Ovary (tissue), 3 donors: Measurements from ENCODE around the gene PTPRN.

Experiments
- EP300 ChIP-seq: sonication (generic); formaldehyde crosslinking; IDR thresholded peaks from one replicate; pipeline ENCODE4 v1.6.1; 2017; ENCODE audit warnings: antibody characterized with exemption
- POLR2A ChIP-seq: fragments of 450-650 bp; IDR thresholded peaks from one replicate; pipeline ENCODE4 v1.6.1; 2017; ENCODE audit warnings: antibody characterized with exemption, mild to moderate bottlenecking, moderate library complexity
- TF ChIP-seq, protein P1 (sequence below), 3 donors: fragments of 450-650 bp in 2 of 3; fragments of 200-600 bp in 1 of 3; IDR thresholded peaks; one replicate each; pipeline versions ENCODE4 v1.5.1 to v1.8.0; 2016 to 2022; ENCODE audit warnings: antibody characterized with exemption in 3 of 3, mild to moderate bottlenecking in 1 of 3
- donor health status: DM: no; HTN: no; CAD: no.

DNA sequence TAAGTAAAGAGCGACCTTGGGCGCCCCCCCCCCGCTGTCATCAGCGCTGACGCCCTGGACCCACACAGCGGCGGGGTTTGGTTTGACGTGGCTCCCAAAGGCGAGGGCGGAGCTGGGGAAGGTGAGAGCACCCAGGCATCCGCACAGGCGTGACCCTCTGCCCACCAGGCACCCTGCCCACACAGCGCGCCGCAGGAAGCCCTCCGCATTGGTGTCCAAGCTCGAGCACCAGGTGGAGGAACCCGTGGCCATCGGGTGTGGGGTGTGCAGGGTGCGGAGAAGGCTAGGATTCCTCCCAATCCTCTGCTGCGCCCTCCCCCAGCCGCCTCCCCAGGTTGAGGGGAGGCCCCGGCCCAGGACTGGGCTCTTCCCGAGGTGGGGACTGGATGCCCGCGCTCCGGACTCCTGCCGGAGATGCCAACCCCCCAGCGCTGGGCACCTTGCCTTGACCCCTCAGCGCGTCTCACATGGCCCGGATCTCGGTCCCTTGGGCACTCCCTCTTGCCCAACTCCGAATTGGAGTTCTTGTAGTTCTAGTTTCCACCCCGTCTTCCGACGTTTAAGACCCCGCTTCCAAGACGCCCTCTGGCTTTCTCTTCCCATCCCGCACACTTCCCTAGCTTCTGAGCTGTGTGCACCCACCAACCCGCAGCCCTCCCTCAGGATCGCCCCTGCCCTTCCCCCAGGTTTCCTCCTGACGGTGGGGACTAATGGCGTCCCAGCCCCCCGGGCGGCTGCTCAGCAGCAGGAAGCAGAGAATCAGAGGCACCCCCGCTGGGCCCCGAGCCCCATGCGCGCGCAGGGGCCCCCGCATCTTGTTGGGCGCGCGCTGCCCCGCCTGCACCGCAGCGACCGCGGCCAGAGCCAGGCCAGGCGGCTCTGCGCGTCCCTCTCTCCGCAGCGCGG is 49.2 kb upstream of the PTPRN start:
- TF ChIP-seq, protein P1, sequence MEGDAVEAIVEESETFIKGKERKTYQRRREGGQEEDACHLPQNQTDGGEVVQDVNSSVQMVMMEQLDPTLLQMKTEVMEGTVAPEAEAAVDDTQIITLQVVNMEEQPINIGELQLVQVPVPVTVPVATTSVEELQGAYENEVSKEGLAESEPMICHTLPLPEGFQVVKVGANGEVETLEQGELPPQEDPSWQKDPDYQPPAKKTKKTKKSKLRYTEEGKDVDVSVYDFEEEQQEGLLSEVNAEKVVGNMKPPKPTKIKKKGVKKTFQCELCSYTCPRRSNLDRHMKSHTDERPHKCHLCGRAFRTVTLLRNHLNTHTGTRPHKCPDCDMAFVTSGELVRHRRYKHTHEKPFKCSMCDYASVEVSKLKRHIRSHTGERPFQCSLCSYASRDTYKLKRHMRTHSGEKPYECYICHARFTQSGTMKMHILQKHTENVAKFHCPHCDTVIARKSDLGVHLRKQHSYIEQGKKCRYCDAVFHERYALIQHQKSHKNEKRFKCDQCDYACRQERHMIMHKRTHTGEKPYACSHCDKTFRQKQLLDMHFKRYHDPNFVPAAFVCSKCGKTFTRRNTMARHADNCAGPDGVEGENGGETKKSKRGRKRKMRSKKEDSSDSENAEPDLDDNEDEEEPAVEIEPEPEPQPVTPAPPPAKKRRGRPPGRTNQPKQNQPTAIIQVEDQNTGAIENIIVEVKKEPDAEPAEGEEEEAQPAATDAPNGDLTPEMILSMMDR (IDR thresholded peaks at IDR 0.05): no peak
- no peak for TF ChIP-seq EP300
- no peak for TF ChIP-seq POLR2A
